Muscle of leg (tissue), 11 donors: Measurements from ENCODE around the gene FBXW7. TPM values are rescaled to one million over a fixed set of nuclear protein-coding genes. Genes with fewer than 3 reads are reported as not detected.

ENCODE experiments used
- DNase-seq: peaks from one replicate; pipeline ENCODE4 v3.0.0; 2013
- H3K27ac ChIP-seq: one replicate; pipeline ENCODE4 v1.5.1; 2013; ENCODE audit warnings: mild to moderate bottlenecking, low read length, control low read depth
- H3K27me3 ChIP-seq: one replicate; pipeline ENCODE4 v1.6.1; 2013; ENCODE audit warnings: low read length; ENCODE audit not compliant: control insufficient read depth, insufficient read depth
- H3K36me3 ChIP-seq: one replicate; pipeline ENCODE4 v1.6.1; 2013; ENCODE audit warnings: low read length; ENCODE audit not compliant: control insufficient read depth, insufficient read depth
- H3K4me1 ChIP-seq: one replicate; pipeline ENCODE4 v1.6.1; 2013; ENCODE audit warnings: low read length; ENCODE audit not compliant: control insufficient read depth, insufficient read depth
- H3K4me3 ChIP-seq: one replicate; pipeline ENCODE4 v1.5.1; 2013; ENCODE audit warnings: low read length, control low read depth
- H3K9me3 ChIP-seq: replicated peaks from 2 replicates; pipeline ENCODE4 v1.6.1; 2013; ENCODE audit warnings: low read depth, low read length; ENCODE audit not compliant: control insufficient read depth
- WGBS: methylation state at CpG from one replicate; pipeline ENCODE4 v1.1.5; 2013; ENCODE audit warnings: missing lambda C conversion rate; ENCODE audit not compliant: insufficient coverage; 5-methylcytosine and 5-hydroxymethylcytosine counted together
- polyA plus RNA-seq, 8 donors: library from polyadenylated mRNA; unstranded; fragments of 120-200 nt; gene quantifications; one replicate each; pipeline versions ENCODE4 v1.2.1 to v1.2.3, GENCODE V29; 2013; ENCODE audit warnings: inconsistent platforms in 1 of 8, low replicate concordance in 1 of 8; ENCODE audit not compliant: insufficient read length in 8 of 8, insufficient read depth in 1 of 8
- total RNA-seq: library from RNA; stranded (reverse); fragments of 120-200 nt; gene quantifications from one replicate; pipeline ENCODE4 v1.2.4, GENCODE V29; 2013

Gene FBXW7
- total and polyA plus RNA-seq, 9 donors, result 18.9 to 73.7 (median 24.6) TPM

DNA sequence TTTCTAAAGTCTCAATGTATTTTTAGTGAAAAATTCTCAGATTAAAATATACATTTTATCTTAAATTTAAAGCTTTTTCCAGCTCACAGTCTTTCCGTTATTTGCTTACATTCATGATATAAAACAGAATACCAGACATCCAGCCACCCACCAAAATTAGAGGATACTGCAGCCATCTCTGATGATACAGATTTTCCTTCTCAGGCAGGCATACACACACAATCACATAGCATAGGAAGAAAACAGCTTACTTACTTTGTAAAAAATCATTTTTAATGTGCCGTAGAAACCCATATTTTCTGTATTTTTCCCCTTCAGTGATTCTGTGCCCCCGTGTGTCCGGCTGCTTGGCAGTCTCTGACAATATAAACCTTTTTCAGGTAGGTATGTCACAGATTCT lies 183.7 kb downstream of the FBXW7 start:
- Histone ChIP-seq H3K4me1 (peaks cover 4% of the 10 kb centered on the region), H3K27me3 (no peaks in the 10 kb centered on the region), H3K36me3 (no peaks in the 10 kb centered on the region), H3K4me3 (peak overlapping the region; percentile 50), H3K9me3 (no peaks in the 10 kb centered on the region), H3K27ac (peak overlapping the region; percentile 92)
- no CpG with 5 or more reads among the region's 4 CpGs for WGBS
- no peak for DNase-seq

GRCh38 chr4:152351080-152351479 lies 184.8 kb downstream of the FBXW7 start:
- Histone ChIP-seq H3K27me3 (no peaks in the 10 kb centered on the region), H3K9me3 (no peaks in the 10 kb centered on the region), H3K4me1 (peaks cover 4% of the 10 kb centered on the region), H3K4me3 (no peak overlapping the region), H3K27ac (no peak overlapping the region), H3K36me3 (no peaks in the 10 kb centered on the region)
- no CpG with 5 or more reads among the region's 2 CpGs for WGBS
- no peak for DNase-seq

DNA sequence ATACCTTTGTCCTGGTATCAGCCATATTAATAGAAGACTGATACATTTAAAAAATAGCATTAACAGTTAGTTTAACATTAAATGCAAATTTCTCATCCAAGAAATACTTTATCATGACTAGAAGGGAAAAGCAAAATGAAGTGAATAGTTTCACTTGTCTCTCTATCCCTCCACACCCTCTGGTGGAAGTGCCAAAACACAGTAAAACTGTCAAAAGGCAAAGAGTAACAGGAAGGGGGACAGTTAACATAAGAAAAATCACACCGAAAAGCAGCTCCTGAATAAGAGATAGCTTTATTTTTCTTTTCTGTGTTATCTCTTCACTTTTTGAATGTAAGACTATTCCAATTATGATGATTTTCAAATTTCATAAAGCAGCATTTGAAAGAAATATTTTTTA lies 187.2 kb downstream of the FBXW7 start:
- H3K27ac ChIP-seq, result no peak overlapping the region

GRCh38 chr4:152346979-152347378 lies 188.9 kb downstream of the FBXW7 start:
- no peak overlapping the region for H3K4me3 ChIP-seq
- H3K36me3 ChIP-seq, result peaks cover 2% of the 10 kb centered on the region
- H3K9me3 ChIP-seq, result no peaks in the 10 kb centered on the region
- no peak overlapping the region for H3K27ac ChIP-seq
- H3K4me1 ChIP-seq, result no peaks in the 10 kb centered on the region
- no peak for DNase-seq
- H3K27me3 ChIP-seq, result no peaks in the 10 kb centered on the region
- no CpG with 5 or more reads among the region's 4 CpGs for WGBS

More for the DNA sequence above, 187.2 kb downstream of the FBXW7 start:
- H3K4me1 ChIP-seq, result peaks cover 4% of the 10 kb centered on the region
- WGBS, result no CpG with 5 or more reads among the region's 1 CpG
- H3K27me3 ChIP-seq, result no peaks in the 10 kb centered on the region
- H3K9me3 ChIP-seq, result no peaks in the 10 kb centered on the region
- H3K4me3 ChIP-seq, result no peak overlapping the region
- peaks cover 2% of the 10 kb centered on the region for H3K36me3 ChIP-seq
- DNase-seq, result peak; percentile 35

GRCh38 chr4:152346526-152346925 lies 189.4 kb downstream of the FBXW7 start:
- WGBS, result 100% methylated on average over 1 of the region's 2 CpGs
- Histone ChIP-seq H3K36me3 (peaks cover 2% of the 10 kb centered on the region), H3K9me3 (no peaks in the 10 kb centered on the region), H3K4me1 (no peaks in the 10 kb centered on the region), H3K27me3 (no peaks in the 10 kb centered on the region), H3K27ac (no peak overlapping the region), H3K4me3 (no peak overlapping the region)
- no peak for DNase-seq

DNA sequence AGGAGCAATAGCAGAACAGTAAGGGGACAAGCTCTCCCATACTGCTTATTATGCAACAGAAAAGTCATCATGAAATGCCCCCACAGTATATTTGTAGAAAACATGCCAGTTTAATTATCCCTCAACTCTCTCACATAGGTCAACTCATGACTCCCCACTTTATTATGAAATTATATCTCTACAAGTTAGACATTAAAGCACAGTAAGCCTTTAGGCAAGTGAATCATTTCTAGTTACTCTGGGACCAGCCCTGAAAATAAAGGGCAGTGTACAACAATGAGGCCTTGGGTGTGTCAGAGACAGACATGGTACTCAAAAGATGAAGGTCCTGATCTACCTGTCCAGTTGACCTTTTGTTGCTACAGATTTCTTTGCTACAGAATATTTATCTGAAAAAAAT lies 191.9 kb downstream of the FBXW7 start:
- peaks cover 2% of the 10 kb centered on the region for H3K36me3 ChIP-seq
- no peak overlapping the region for H3K27ac ChIP-seq
- H3K4me1 ChIP-seq, result no peaks in the 10 kb centered on the region
- no peaks in the 10 kb centered on the region for H3K9me3 ChIP-seq
- no peak overlapping the region for H3K4me3 ChIP-seq
- no peak for DNase-seq
- no peaks in the 10 kb centered on the region for H3K27me3 ChIP-seq

DNA sequence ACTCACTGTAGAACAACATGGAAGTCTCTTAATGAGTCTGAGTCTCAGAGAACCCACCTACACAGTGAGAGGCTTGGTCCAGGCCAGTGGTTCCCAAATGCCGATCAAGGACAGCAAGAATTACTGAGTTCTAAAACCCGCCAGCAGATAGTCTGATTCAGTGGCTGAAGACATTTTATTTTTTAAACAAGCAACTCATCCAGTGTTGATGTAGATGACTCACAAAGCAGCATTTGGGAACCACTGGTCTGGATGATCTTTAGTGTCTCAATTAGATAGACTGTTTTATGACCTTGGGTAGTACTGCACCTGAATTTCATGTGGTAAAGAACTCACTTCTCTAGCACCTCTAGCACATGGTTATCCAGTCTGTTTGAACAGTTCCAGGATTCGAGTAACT lies 193.6 kb downstream of the FBXW7 start:
- Histone ChIP-seq H3K36me3 (peaks cover 2% of the 10 kb centered on the region), H3K4me3 (no peak overlapping the region), H3K27ac (no peak overlapping the region), H3K27me3 (no peaks in the 10 kb centered on the region), H3K9me3 (no peaks in the 10 kb centered on the region), H3K4me1 (no peaks in the 10 kb centered on the region)
- DNase-seq, result no peak
- 100% methylated on average over 1 of the region's 3 CpGs for WGBS

GRCh38 chr4:152340818-152341217 lies 195.1 kb downstream of the FBXW7 start:
- no peak overlapping the region for H3K4me3 ChIP-seq
- WGBS, result 100% methylated on average over 3 of the region's 3 CpGs
- H3K27ac ChIP-seq, result no peak overlapping the region
- H3K4me1 ChIP-seq, result no peaks in the 10 kb centered on the region
- no peak for DNase-seq
- H3K36me3 ChIP-seq, result peaks cover 2% of the 10 kb centered on the region
- H3K27me3 ChIP-seq, result no peaks in the 10 kb centered on the region
- H3K9me3 ChIP-seq, result no peaks in the 10 kb centered on the region

- Histone ChIP-seq H3K27me3 (no peaks in the 10 kb centered on the region), H3K27ac (no peak overlapping the region), H3K4me3 (no peak overlapping the region), H3K36me3 (peaks cover 2% of the 10 kb centered on the region), H3K9me3 (no peaks in the 10 kb centered on the region), H3K4me1 (no peaks in the 10 kb centered on the region)
- DNase-seq, result no peak
- WGBS, result no CpG with 5 or more reads among the region's 4 CpGs
These were observed 196.3 kb downstream of the FBXW7 start for GRCh38 chr4:152339576-152339975.

DNA sequence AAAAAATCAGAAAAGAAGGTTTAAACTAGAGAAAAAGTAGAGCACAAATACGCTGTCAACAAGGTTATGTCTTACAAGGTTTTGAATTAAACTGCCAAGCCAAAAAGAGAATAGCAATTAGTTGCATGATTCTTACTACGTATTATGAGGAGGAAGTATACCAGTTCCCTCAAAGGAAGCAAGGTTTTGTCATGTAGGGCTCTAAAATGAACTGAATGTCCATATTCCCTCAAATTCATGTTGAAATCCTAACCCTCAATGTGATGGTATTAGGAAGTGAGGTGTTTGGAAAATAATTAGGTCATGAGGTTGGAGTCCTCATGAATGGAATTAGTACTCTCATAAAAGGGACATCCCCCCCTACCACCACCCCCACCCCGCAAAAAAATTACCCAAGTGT lies 201.0 kb downstream of the FBXW7 start:
- Histone ChIP-seq H3K4me1 (no peaks in the 10 kb centered on the region), H3K27ac (no peak overlapping the region), H3K9me3 (no peaks in the 10 kb centered on the region), H3K36me3 (no peaks in the 10 kb centered on the region), H3K27me3 (no peaks in the 10 kb centered on the region), H3K4me3 (no peak overlapping the region)
- no peak for DNase-seq
- WGBS, result no CpG with 5 or more reads among the region's 3 CpGs

DNA sequence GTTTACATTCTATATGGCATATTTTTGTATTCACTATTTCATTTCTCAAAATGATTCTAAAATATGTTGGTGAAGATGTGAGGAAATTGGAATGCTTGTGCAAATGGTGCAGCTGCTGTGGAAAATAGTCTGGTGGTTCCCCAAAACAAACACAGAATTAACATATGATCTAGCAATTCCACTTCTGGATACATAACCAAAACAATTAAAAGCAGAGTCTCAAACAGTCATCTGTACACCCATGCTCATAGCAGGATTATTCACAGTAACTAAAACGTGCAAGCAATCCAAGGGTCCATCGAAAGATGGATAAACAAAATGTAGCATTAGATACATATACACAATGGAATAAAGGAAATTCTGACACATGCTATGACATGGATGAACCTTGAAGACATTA lies 204.8 kb downstream of the FBXW7 start:
- Histone ChIP-seq H3K4me3 (no peak overlapping the region), H3K36me3 (peaks cover 7% of the 10 kb centered on the region), H3K27ac (no peak overlapping the region), H3K9me3 (no peaks in the 10 kb centered on the region), H3K27me3 (no peaks in the 10 kb centered on the region), H3K4me1 (no peaks in the 10 kb centered on the region)
- DNase-seq, result no peak
- no CpG with 5 or more reads among the region's 2 CpGs for WGBS
